Testis (tissue), 3 donors: ENCODE data around the gene RPN2. TPM values are rescaled to one million over a fixed set of nuclear protein-coding genes. Genes with fewer than 3 reads are reported as not detected.

Experiments used
- DNase-seq: peaks from one replicate; pipeline ENCODE4 v3.0.0-alpha.2; 2019
- H3K27ac ChIP-seq, 2 donors: fragments of 200-600 bp; sonication (generic); one replicate each; pipeline ENCODE4 v1.5.1; 2019
- H3K27me3 ChIP-seq: fragments of 200-600 bp; sonication (generic); one replicate; pipeline ENCODE4 v1.5.1; 2019
- H3K36me3 ChIP-seq: fragments of 200-600 bp; sonication (generic); one replicate; pipeline ENCODE4 v1.5.1; 2017; ENCODE audit warnings: low read depth; ENCODE audit errors: missing control alignments
- H3K4me1 ChIP-seq: fragments of 200-600 bp; sonication (generic); one replicate; pipeline ENCODE4 v1.5.1; 2019
- H3K4me3 ChIP-seq, 2 donors: fragments of 200-600 bp; sonication (generic); one replicate each; pipeline ENCODE4 v1.5.1; 2017 to 2019
- H3K9me3 ChIP-seq: fragments of 200-600 bp; sonication (generic); one replicate; pipeline ENCODE4 v1.5.1; 2017
- POLR2A ChIP-seq: fragments of 450-650 bp; IDR thresholded peaks from one replicate; pipeline ENCODE4 v1.6.1; 2017; ENCODE audit warnings: antibody characterized with exemption, mild to moderate bottlenecking, moderate library complexity
- WGBS, 2 donors: methylation state at CpG; one replicate each; pipeline ENCODE4 v1.1.5; 2018; 5-methylcytosine and 5-hydroxymethylcytosine counted together
- intact Hi-C: fragments of 100-400 bp; cut with DNase I; formaldehyde crosslinking; loops from one replicate; pipeline ENCODE4 v1.15.1; 2023; ENCODE audit warnings: low total_unique reads
- polyA plus RNA-seq: library from polyadenylated mRNA; stranded (reverse); fragments of 350-450 nt; fragmentation: Illumina TruSeq; extraction: RNeasy Lipid Tissue Mini Kit (QIAGEN cat#74804); gene quantifications from one replicate; pipeline ENCODE4 v1.2.3, GENCODE V29; 2014; ENCODE audit warnings: low read depth, low replicate concordance; ENCODE audit not compliant: insufficient read depth
- total RNA-seq, 2 donors: library from RNA; depleted of rRNA; stranded (reverse); fragments of >200 nt; gene quantifications; one replicate each; pipeline ENCODE4 v1.2.3, GENCODE V29; 2016
- TF ChIP-seq, protein P1 (sequence below), 3 experiments: fragments of 450-650 bp in 2 of 3; fragments of 200-600 bp in 1 of 3; sonication (generic) in 1 of 3; IDR thresholded peaks; one replicate each; pipeline ENCODE4 v1.5.1; 2016 to 2019; ENCODE audit warnings: antibody characterized with exemption in 3 of 3, mild to moderate bottlenecking in 2 of 3, moderate library complexity in 1 of 3

Gene RPN2
- total and polyA plus RNA-seq, 3 donors from 2014 or later, result 200 to 284 (median 235) TPM

DNA sequence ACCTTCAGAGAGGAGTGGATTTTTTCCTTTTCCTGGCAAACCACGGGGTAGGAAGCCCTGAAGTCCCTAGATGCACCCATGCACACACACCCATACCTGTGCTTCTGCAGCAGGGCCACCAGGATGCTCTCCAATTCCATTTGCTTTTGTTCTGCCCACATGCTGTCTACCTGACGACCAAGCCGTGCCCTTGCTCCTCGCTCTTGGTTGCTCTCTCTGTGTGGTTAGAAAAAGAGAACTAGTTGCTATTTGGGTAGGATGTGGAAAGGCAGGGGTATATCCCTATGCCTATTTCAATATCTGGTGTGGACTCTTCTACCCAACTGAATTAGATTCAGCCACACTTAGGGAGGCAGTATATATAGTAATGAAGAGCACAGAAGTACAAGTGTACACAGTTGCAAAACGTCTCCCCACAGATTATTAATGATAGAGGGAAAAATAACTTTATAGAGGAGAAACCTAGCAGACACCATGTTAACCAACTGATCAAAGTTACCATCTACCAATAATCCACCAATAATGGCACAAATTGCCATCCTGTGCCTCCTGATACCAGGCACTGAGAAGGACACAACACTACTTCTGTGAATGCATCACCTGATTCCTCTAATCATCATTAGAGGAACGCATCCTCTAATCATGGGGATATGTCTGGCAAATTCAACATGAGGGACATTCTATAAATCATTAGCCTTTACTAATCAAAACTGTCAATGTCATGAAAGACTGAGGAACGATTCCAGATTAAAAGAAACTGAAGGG lies 75.2 kb downstream of the RPN2 start:
- Histone ChIP-seq H3K4me1 (no peaks in the 10 kb centered on the region), H3K4me3 (no peak overlapping the region), H3K36me3 (no peaks in the 10 kb centered on the region), H3K27ac (no peak overlapping the region), H3K9me3 (no peaks in the 10 kb centered on the region), H3K27me3 (no peaks in the 10 kb centered on the region)
- intact Hi-C loops, result no loop called here
- WGBS, 2 donors, result 86 to 87% methylated on average over 7 of the region's 7 CpGs
- TF ChIP-seq, protein P1, sequence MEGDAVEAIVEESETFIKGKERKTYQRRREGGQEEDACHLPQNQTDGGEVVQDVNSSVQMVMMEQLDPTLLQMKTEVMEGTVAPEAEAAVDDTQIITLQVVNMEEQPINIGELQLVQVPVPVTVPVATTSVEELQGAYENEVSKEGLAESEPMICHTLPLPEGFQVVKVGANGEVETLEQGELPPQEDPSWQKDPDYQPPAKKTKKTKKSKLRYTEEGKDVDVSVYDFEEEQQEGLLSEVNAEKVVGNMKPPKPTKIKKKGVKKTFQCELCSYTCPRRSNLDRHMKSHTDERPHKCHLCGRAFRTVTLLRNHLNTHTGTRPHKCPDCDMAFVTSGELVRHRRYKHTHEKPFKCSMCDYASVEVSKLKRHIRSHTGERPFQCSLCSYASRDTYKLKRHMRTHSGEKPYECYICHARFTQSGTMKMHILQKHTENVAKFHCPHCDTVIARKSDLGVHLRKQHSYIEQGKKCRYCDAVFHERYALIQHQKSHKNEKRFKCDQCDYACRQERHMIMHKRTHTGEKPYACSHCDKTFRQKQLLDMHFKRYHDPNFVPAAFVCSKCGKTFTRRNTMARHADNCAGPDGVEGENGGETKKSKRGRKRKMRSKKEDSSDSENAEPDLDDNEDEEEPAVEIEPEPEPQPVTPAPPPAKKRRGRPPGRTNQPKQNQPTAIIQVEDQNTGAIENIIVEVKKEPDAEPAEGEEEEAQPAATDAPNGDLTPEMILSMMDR (IDR thresholded peaks at IDR 0.05), result no peak
- TF ChIP-seq POLR2A, result no peak
- DNase-seq, result no peak

DNA sequence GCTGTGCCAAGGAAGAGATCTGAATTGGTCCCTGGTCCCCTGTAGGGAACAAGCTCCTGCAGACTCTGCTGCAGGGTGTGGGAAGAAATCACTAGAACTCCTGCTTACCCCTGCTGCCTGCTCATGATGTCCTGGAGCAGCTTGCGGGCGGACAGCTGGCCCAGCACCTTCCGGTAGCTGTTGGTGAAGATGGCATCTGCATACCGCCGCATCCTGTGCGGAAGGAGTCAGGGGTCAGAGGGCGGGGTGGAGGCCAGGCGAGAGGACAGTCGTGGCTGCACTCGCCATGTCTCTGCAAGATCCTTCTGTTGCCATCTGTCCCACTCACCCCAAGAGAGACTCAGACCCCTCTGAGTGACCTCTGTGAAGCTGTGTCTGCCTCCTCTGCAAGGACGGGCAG lies 77.2 kb downstream of the RPN2 start:
- DNase-seq, result no peak
- Histone ChIP-seq H3K36me3 (no peaks in the 10 kb centered on the region), H3K27ac (no peak overlapping the region), H3K4me3 (no peak overlapping the region), H3K9me3 (no peaks in the 10 kb centered on the region), H3K27me3 (no peaks in the 10 kb centered on the region), H3K4me1 (no peaks in the 10 kb centered on the region)
- TF ChIP-seq POLR2A, result no peak
- TF ChIP-seq, protein P1 (IDR thresholded peaks at IDR 0.05), result no peak
- WGBS, 2 donors, result 93 to 100% methylated on average over 2 to 11 of the region's 11 CpGs
- intact Hi-C loops, result no loop called here

DNA sequence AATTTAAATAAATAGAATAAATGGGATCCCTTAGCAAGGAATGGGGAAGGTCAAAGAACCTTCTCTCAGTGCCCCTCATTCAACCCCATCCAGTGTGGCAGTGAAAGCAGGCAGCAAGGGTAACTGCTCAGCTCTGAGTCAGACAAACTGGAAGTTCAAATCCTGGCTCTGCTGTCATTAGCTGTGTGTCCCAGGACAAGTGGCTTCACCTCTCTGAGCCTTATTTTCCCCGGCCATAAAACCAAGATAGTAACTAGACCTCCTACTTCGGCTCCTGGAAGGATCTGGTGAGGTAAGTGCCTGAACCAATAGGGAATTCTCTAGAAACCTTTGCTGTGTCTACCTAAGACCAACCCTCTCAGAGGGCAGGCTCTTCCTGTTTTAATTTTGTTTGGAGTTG lies 78.4 kb downstream of the RPN2 start:
- no peak overlapping the region for H3K4me3 ChIP-seq
- H3K9me3 ChIP-seq, result no peaks in the 10 kb centered on the region
- TF ChIP-seq, protein P1 (IDR thresholded peaks at IDR 0.05), result no peak
- no peak for TF ChIP-seq POLR2A
- intact Hi-C loops, result no loop called here
- H3K27ac ChIP-seq, result no peak overlapping the region
- no peaks in the 10 kb centered on the region for H3K4me1 ChIP-seq
- WGBS, 2 donors, result 67 to 88% methylated on average over 2 of the region's 2 CpGs
- no peaks in the 10 kb centered on the region for H3K27me3 ChIP-seq
- no peaks in the 10 kb centered on the region for H3K36me3 ChIP-seq
- DNase-seq, result no peak

DNA sequence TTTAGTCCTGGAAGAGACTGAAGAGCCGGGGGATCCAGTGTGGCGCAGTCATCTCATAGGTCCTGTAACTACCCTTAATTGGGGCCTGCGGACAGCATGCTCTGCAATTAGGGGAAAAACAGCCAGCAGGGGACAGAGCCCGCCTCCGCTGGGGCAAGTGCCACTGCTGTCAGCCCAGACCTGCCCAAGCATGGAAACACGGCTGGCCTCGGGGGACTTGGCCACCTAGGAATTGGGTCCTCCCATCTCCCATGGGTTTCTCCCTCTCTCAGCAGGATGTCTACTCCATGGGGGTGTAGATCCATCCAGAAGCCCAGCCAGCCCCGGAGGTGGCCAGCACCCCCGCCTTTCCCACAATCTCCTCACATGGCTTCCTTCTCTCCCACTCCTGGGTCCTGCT lies 78.9 kb downstream of the RPN2 start:
- Histone ChIP-seq H3K27ac (no peak overlapping the region), H3K27me3 (no peaks in the 10 kb centered on the region), H3K4me1 (no peaks in the 10 kb centered on the region), H3K9me3 (no peaks in the 10 kb centered on the region), H3K4me3 (no peak overlapping the region), H3K36me3 (no peaks in the 10 kb centered on the region)
- TF ChIP-seq, protein P1 (IDR thresholded peaks at IDR 0.05), result no peak
- no peak for TF ChIP-seq POLR2A
- intact Hi-C loops, result no loop called here
- DNase-seq, result no peak
- WGBS, 2 donors, result 68 to 80% methylated on average over 5 to 9 of the region's 9 CpGs

DNA sequence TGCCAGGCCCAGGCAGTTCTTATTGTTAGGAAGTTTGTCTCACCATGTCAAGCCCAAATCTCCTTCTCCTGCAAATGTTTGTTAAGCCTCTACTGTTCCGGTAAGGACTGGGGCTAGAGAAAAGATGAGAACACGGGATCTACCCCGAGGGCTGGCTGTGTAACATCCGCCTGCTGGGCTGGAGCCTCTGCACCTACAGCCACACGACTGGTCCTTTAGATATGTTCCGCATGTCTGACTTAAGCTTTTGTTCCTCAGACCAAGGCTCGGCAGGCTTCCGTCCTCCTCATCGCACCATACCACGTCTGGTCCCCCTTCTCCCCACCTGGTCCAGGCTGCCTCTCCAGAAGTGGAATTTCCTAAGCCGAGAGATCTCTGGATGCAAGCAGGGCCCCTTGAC lies 79.9 kb downstream of the RPN2 start:
- 87 to 97% methylated on average over 11 of the region's 11 CpGs for WGBS, 2 donors

More for the DNA sequence above, 79.9 kb downstream of the RPN2 start:
- Histone ChIP-seq H3K36me3 (no peaks in the 10 kb centered on the region), H3K27ac (no peak overlapping the region), H3K4me3 (no peak overlapping the region), H3K9me3 (no peaks in the 10 kb centered on the region), H3K27me3 (no peaks in the 10 kb centered on the region), H3K4me1 (no peaks in the 10 kb centered on the region)
- intact Hi-C loops, result no loop called here
- no peak for TF ChIP-seq POLR2A
- TF ChIP-seq, protein P1 (IDR thresholded peaks at IDR 0.05), result no peak
- DNase-seq, result no peak
